A549 treated with CORT108297 at 1 μM for 4 hours (cell line): ENCODE results near the gene CALML4. TPM values are rescaled to one million over a fixed set of nuclear protein-coding genes. Genes with fewer than 3 reads are reported as not detected.

Source experiments
- total RNA-seq: library from RNA; stranded (reverse); fragments of 200-300 nt; extraction: Qiagen RNA extraction; gene quantifications from 5 replicates; pipeline ENCODE4 v1.2.3, GENCODE V29; 2022

The CALML4 gene, protein sequence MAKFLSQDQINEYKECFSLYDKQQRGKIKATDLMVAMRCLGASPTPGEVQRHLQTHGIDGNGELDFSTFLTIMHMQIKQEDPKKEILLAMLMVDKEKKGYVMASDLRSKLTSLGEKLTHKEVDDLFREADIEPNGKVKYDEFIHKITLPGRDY
- 8.3 to 9.4 TPM (median 8.5 TPM) in 5 replicates for total RNA-seq

DNA sequence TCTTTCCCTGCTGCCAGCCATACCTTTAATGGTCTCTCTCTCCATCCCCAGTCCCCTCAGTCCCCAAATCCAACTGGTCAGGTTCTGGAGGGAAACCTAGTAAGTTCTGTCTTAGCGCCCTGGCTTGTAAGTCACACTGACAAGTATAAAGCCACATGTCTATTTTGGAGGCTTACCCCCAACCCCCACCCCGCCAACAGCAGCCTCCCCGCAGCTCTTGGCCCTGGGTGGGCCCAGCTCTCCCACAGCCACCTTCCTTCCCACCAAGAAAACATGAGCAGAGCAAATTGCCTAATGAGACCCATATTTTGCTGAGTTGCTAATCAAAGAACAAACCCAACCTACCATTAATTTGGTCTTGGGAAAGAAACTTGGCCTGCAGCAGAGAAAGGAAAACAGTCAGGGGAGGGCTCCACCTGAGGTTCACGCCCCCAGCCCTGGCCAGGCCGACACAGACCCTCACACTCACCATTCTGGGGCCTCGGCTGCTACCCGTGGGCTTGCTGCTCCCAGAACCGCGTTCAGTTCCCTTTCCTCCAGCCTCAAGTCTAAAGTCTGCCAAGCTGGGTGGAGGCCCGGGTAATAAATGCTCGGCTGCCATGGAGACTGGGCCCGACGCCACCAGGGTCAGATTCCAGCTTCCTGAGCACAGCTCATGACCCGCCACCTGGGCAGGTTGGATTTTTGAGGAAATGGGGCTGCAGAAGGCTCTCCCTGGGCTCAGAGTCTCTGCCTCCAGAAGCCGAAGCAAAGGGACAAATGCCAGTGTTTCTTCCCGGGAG lies at the start of gene CALML4:
TSS of gene CALML4 (minus strand) at position 557 of the 782 bp plus-strand sequence. CDS start at position 472, 85 bp downstream.

DNA sequence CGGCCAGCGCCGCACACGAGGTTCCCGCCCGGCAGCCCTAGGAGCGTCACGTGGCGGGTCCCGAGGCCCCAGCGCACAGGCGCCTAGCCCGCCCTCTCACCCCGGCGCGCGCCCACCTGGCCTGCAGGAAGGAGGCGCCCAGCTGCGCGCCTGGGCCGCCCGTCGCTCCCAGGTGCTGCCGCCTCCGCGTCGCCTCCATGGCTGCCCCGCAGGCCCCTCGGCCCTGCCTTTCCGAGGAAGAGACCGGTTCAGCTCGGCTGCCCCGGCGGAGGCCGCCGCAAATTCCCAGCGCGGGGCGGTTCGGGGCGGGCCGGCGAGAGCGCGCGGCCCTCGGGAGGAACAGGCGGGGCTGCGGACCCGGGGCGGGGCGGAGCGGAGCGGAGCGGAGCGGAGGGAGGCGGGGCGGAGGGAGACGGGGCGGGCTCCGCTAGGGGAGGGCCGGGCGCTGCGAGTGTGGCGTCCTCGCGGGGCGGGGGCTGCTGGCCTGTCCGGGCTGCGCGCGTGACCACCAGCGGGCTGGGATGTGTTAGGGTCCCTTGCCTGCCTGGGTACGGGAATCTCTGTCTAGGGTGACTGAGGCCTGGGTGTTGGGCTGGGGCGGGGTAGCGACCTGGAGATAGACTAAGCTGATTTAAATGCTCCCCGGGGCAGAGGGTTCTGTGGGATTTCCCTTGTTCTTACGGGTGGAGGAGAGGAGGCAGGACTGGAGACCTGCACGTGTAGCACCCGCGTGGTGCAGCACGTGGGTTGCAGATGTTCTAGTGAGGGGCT lies 24.4 kb upstream of the CALML4 start, which contains the start of gene CLN6:
TSS of gene CLN6 (minus strand) at position 343 of the 771 bp plus-strand sequence. CDS start at position 199, 144 bp downstream.

Other genes starting within 250 kb of the CALML4 start
- 16.5 to 21.1 TPM (median 19.0 TPM) in 5 replicates for gene PIAS1, start 151.0 kb downstream of the CALML4 start, total RNA-seq
- gene CLN6, start 24.4 kb upstream of the CALML4 start, total RNA-seq: 58.7 to 88.6 TPM (median 86.7 TPM) in 5 replicates
- gene FEM1B, start 72.4 kb upstream of the CALML4 start, total RNA-seq: 14.4 to 25.2 TPM (median 21.2 TPM) in 5 replicates
- gene ITGA11, start 226.8 kb upstream of the CALML4 start, total RNA-seq: 2.4 to 7.8 TPM (median 5.0 TPM) in 5 replicates